Hepatocyte (in vitro differentiated cells): ENCODE data around the gene PHC1. TPM values are rescaled to one million over a fixed set of nuclear protein-coding genes. Genes with fewer than 3 reads are reported as not detected.

ENCODE experiments used
- DNase-seq: peaks from one replicate; pipeline ENCODE4 v3.0.0-alpha.2; 2016; ENCODE audit warnings: low spot score
- H2AFZ ChIP-seq: fragments of 200-600 bp; sonication (generic); 2 replicates; pipeline ENCODE4 v1.6.0; 2016; ENCODE audit warnings: antibody characterized with exemption, mild to moderate bottlenecking
- H3K27ac ChIP-seq: fragments of 200-600 bp; sonication (generic); 2 replicates; pipeline ENCODE4 v1.5.1; 2016; ENCODE audit warnings: mild to moderate bottlenecking
- H3K27me3 ChIP-seq: fragments of 200-600 bp; sonication (generic); 2 replicates; pipeline ENCODE4 v1.6.1; 2016
- H3K36me3 ChIP-seq: fragments of 200-600 bp; sonication (generic); replicated peaks from 2 replicates; pipeline ENCODE4 v1.5.1; 2016; ENCODE audit warnings: low read depth; ENCODE audit not compliant: insufficient read depth
- H3K4me1 ChIP-seq: fragments of 200-600 bp; sonication (generic); 2 replicates; pipeline ENCODE4 v1.5.1; 2016; ENCODE audit warnings: mild to moderate bottlenecking, moderate library complexity; ENCODE audit not compliant: insufficient read depth
- H3K4me2 ChIP-seq: fragments of 200-600 bp; sonication (generic); 2 replicates; pipeline ENCODE4 v1.6.0; 2016
- H3K4me3 ChIP-seq: fragments of 200-600 bp; sonication (generic); 2 replicates; pipeline ENCODE4 v1.5.1; 2016; ENCODE audit warnings: mild to moderate bottlenecking
- H3K79me2 ChIP-seq: fragments of 200-600 bp; sonication (generic); 2 replicates; pipeline ENCODE4 v1.6.0; 2017; ENCODE audit warnings: mild to moderate bottlenecking
- H3K9me2 ChIP-seq: fragments of 200-600 bp; sonication (generic); replicated peaks from 2 replicates; pipeline ENCODE4 v1.6.0; 2017; ENCODE audit warnings: mild to moderate bottlenecking; ENCODE audit not compliant: insufficient read depth
- H3K9me3 ChIP-seq: fragments of 200-600 bp; sonication (generic); 2 replicates; pipeline ENCODE4 v1.5.1; 2016; ENCODE audit warnings: low read depth, mild to moderate bottlenecking
- H4K20me1 ChIP-seq: fragments of 200-600 bp; sonication (generic); 2 replicates; pipeline ENCODE4 v1.6.0; 2016; ENCODE audit warnings: mild to moderate bottlenecking; ENCODE audit not compliant: insufficient read depth, poor library complexity, severe bottlenecking
- EZH2 ChIP-seq: fragments of 200-600 bp; sonication (generic); IDR thresholded peaks from 2 replicates; pipeline ENCODE4 v1.6.1; 2016; ENCODE audit warnings: antibody characterized with exemption, mild to moderate bottlenecking, borderline replicate concordance
- EZH2phosphoT487 ChIP-seq: fragments of 200-600 bp; sonication (generic); IDR thresholded peaks from one replicate; pipeline ENCODE4 v1.6.1; 2018; ENCODE audit warnings: antibody characterized with exemption, mild to moderate bottlenecking, low read depth, moderate library complexity; ENCODE audit not compliant: unreplicated experiment, severe bottlenecking
- WGBS: methylation state at CpG from one replicate; pipeline ENCODE4 v1.1.6; 2016; ENCODE audit warnings: low lambda C conversion rate; ENCODE audit errors: missing lambda C conversion rate; 5-methylcytosine and 5-hydroxymethylcytosine counted together
- polyA plus RNA-seq: library from polyadenylated mRNA; unstranded; fragments of >200 nt; fragmentation: Nextera tagmentation; extraction: Ambion mirVana; gene quantifications from 2 replicates; pipeline ENCODE4 v1.2.1, GENCODE V29; 2016
- total RNA-seq: library from RNA; depleted of rRNA; stranded (reverse); fragments of >200 nt; gene quantifications from 2 replicates; pipeline ENCODE4 v1.2.3, GENCODE V29; 2014
- TF ChIP-seq, protein P1 (sequence below): fragments of 200-600 bp; sonication (generic); IDR thresholded peaks from 2 replicates; pipeline ENCODE4 v1.5.1; 2016; ENCODE audit warnings: antibody characterized with exemption, mild to moderate bottlenecking; ENCODE audit not compliant: poor library complexity

PHC1 gene
- total and polyA plus RNA-seq, 2 experiments from 2014 or later: 25.8 to 38.8 TPM

DNA sequence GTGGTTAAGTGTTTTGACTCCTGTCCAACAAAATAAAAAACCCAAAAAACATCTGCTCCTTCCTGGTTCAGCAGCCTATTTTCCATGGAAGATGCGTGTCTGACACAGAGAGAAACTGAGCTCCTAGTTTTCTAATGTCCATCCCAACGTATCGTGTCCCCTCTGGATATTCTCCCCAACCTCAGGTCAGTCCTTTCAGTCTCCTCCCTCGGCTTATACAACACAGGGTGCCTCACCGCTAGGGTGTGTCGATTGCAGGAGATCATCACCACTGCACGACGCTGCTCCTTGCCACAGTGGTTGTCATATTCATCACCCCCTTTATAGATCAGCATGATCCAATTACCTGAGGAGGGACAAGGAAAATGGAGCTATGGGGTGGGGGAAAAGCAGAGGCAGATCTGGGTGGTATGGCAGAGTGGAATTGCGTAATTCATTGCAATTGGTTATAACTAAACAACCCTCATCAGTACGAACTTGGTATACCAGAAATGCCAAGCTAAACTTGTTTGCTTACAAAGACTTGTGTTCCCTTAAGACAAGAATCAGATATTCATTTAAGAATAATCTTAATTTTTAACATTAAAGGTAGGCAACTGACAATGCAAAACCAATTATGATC lies 29.4 kb downstream of the PHC1 start:
- TF ChIP-seq EZH2phosphoT487: no peak
- no peak for TF ChIP-seq EZH2
- TF ChIP-seq, protein P1, sequence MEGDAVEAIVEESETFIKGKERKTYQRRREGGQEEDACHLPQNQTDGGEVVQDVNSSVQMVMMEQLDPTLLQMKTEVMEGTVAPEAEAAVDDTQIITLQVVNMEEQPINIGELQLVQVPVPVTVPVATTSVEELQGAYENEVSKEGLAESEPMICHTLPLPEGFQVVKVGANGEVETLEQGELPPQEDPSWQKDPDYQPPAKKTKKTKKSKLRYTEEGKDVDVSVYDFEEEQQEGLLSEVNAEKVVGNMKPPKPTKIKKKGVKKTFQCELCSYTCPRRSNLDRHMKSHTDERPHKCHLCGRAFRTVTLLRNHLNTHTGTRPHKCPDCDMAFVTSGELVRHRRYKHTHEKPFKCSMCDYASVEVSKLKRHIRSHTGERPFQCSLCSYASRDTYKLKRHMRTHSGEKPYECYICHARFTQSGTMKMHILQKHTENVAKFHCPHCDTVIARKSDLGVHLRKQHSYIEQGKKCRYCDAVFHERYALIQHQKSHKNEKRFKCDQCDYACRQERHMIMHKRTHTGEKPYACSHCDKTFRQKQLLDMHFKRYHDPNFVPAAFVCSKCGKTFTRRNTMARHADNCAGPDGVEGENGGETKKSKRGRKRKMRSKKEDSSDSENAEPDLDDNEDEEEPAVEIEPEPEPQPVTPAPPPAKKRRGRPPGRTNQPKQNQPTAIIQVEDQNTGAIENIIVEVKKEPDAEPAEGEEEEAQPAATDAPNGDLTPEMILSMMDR: no peak
- Histone ChIP-seq H3K4me1 (peaks cover 12% of the 10 kb centered on the region), H3K79me2 (peaks cover 37% of the 10 kb centered on the region), H3K27me3 (no peaks in the 10 kb centered on the region), H3K27ac (no peak overlapping the region), H3K4me2 (no peak overlapping the region), H3K36me3 (no peaks in the 10 kb centered on the region), H3K9me2 (no peaks in the 10 kb centered on the region), H2AFZ (no peak overlapping the region), H3K9me3 (no peaks in the 10 kb centered on the region), H4K20me1 (peaks cover 14% of the 10 kb centered on the region), H3K4me3 (no peak overlapping the region)
- WGBS: 93% methylated on average over 10 of the region's 10 CpGs
- no peak for DNase-seq

DNA sequence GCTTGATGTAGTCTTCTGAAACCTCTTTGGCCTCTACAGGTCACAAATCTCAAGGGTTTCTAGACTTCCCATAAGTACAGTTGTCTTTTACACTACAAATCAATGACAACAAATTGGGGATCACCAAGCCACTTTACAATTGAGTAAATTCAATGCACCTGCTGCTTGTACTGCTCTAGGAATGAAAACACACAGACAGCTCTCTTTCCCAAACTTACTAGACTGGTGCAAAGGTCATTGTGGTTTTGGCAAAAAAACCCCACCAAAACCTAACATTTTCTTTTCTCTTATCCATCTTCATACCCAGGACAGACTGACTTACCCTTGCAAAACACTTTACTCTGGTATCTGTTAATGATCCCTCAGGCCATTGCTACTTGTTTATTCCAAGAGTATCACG lies 32.4 kb downstream of the PHC1 start:
- H3K4me2 ChIP-seq: peak overlapping the region; percentile 26
- DNase-seq: no peak
- TF ChIP-seq, protein P1: no peak
- TF ChIP-seq EZH2phosphoT487 (no peak), EZH2 (no peak)
- H3K27ac ChIP-seq: no peak overlapping the region
- peaks cover 48% of the 10 kb centered on the region for H3K79me2 ChIP-seq
- no peak overlapping the region for H2AFZ ChIP-seq
- WGBS: 90% methylated on average over 1 of the region's 1 CpG
- H3K9me3 ChIP-seq: no peaks in the 10 kb centered on the region
- H3K4me3 ChIP-seq: no peak overlapping the region
- peaks cover 14% of the 10 kb centered on the region for H4K20me1 ChIP-seq
- H3K36me3 ChIP-seq: no peaks in the 10 kb centered on the region
- no peaks in the 10 kb centered on the region for H3K9me2 ChIP-seq
- H3K27me3 ChIP-seq: no peaks in the 10 kb centered on the region
- peaks cover 12% of the 10 kb centered on the region for H3K4me1 ChIP-seq

DNA sequence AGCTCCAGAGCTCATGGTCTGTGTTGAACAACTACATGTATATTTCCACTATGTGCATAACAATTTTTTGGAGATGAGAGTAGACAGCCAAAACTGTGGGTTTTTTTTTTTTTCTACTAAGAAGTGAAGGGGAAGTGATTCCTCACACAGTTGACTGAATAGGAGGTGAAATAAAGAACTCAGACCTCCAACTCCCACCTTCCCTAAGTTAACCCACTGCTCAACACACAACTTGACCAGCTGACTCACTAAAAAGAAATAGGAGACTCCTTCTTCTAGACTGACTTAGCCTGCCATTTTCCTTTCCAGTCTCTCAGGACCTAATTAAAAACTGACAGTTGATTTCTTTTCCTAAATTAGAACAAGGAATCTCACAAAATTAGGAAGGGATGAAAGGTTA lies 33.4 kb downstream of the PHC1 start:
- Histone ChIP-seq H3K79me2 (peaks cover 51% of the 10 kb centered on the region), H2AFZ (no peak overlapping the region), H3K9me3 (no peaks in the 10 kb centered on the region), H3K36me3 (no peaks in the 10 kb centered on the region), H3K9me2 (no peaks in the 10 kb centered on the region), H3K27me3 (no peaks in the 10 kb centered on the region), H4K20me1 (peaks cover 14% of the 10 kb centered on the region), H3K4me3 (peak overlapping the region; percentile 32), H3K27ac (no peak overlapping the region), H3K4me2 (peak overlapping the region; percentile 74), H3K4me1 (peaks cover 12% of the 10 kb centered on the region)
- TF ChIP-seq EZH2phosphoT487: no peak
- TF ChIP-seq, protein P1: no peak
- TF ChIP-seq EZH2: no peak
- no peak for DNase-seq
